Inflammatory macrophage treated with lipopolysaccharide for 4 hours (primary cell): ENCODE results near the gene SNRPA1.

Experiments used
- DNase-seq: peaks from one replicate; pipeline ENCODE4 v3.0.0-alpha.2; 2020

SNRPA1 gene

DNA sequence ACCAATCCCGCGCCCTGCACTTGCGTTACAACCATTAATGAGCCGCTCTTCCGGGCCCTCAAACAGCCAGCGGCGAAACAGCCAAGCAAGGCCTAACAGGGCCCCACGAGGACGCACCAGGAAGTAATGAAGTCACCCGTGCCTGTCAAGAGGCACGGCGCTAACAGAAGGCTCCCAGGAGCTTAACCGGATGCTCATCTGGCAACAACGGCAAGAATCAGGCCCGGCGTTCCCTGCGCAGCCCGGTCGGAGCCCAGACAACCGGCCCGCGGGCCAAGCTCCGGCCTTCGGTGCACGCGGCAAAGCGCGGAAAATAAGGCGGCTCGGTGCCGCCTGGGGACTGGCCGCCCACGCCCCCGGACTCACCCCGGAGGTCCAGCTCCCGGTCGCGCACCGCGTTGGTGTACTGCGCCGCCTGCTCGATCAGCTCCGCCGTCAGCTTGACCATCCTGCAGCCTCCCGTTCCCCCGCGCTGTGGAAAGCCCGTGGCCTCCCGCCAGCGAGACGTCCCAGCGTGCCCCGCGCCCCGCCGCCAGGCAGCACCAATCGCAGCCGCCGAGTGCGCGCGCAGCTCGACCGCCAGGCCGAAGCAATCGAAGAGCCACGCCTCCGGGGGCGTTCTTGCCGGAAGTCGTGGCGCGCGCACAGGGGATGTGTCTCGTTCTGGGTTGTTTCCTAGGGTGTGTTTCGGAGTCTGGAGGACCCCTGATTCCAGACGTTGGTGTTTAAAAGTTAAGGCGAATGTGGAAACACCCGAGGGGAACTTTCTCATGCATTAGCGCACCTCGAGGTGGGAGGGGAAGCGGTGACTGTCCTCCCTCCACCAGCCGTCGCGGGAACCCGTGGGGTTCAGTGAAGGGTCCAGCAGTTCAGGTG lies at the start of gene SNRPA1:
Gene SNRPA1 (minus strand): TSS at position 518 of the 876 bp plus-strand sequence. CDS start 70 bp downstream, at position 448.
- peak; percentile 97 for DNase-seq

DNA sequence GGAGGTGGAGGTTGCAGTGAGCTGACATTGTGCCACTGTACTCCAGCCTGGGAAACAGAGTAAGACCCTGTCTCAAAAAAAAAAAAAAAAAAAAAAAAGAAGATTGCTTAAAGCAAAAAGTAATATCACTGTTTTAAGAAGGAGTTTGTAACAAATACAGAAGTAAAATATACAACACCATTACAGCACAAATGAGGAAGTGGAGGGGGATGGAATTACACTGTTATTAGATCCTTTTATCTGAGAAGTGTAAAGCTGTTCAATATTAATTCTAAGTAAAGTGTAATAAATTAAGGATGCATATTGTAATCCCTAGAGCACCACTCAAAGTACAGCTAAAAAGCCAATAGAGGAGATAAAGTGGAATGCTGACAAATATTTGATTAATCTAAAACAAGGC lies 47.0 kb upstream of the SNRPA1 start:
- DNase-seq = peak; percentile 28

DNA sequence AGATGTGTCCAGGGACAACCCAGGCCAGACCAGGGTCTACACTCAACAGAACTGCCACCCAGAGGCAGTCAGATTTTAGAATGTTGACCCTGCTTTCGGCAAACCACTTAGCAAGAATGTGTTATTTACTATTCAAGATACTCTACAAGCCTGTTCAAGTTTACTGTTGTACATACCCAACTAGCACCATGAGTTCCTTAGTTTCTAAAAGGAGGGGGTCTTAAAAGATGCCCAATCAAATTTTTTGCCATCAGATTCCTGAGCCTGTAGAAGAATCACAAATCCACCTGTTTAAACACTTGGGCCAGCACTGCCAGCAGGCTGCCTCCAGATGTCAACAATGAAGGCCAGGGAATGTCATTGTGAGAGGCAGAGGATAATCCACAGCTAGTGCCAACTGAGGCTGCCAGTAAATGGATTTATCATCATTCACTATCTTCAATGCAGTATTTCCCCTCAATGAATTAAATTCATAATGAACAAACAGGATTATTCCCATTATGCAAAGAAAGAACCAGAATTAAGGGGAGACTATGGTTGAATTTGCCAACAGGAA lies 43.5 kb upstream of the SNRPA1 start:
- DNase-seq = no peak

DNA sequence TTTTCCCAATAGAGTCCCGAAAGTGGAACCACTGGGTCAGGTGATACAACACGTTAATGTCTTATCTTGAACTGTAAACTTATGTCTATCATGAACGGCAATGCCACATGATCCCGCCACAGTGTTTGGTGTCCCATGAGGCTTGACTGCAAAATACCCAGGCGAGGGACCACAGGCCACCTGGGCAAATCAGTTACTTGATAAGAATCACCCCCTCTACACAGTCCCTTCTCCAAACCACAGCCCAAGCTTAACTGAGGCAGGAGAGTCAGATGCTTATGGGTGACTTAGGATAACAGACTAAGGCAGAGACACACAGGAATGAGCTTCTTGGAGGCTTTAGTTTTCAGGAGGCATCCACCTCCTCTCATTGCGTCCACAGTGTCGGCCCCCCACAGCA lies 42.9 kb upstream of the SNRPA1 start:
- DNase-seq = no peak

DNA sequence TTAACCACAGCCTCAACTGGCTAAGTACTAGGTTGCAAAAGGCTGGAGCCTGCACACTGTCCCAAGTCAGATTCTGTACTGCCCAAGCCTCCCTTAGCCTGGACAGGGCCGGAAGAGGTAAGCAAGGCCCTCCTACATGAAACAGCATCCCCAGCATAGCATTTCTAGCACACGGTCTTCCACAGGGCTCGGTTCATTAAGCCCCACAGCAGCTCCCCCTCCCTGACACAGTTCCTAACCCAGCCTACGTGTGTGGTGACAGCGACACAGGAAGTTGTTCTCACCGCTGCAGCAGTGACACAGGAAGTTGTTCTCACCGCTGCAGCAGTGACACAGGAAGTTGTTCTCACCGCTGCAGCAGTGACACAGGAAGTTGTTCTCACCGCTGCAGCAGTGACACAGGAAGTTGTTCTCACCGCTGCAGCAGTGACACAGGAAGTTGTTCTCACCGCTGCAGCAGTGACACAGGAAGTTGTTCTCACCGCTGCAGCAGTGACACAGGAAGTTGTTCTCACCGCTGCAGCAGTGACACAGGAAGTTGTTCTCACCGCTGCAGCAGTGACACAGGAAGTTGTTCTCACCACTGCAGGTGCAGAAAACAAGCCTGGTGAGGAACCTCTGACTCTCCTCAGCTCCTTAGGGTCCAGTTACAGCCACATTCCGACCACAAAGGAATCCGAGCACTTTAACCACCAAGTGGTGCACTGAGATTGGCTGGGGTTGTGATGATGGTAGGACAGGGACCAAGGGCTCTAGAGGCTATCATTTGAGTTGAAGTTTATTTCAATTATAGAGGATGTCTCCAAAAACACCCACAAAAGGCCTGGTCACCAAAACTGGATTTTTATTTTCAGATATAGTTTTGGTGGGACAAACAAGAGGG lies 39.1 kb upstream of the SNRPA1 start:
- peak; percentile 3 for DNase-seq

DNA sequence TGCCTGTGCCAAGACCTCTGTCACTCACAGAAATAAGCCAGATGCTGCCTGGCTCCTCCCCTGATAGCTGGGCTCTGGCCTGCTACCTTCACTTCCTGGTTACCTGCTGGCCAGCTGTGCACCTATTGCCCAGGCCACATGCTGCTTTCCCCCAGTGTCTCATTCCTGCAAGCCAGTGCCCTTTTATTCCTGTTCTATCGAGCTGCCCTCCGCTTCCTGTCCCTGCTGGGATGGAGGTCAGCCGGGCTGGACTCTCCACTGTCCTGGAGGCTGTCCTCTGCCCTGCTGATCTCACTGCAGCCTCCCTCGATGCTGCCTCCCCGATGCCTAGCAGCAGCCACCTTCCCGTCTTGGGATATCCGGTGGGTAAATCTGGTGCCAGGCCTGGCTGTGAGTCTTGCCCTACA lies 37.0 kb upstream of the SNRPA1 start:
- no peak for DNase-seq

DNA sequence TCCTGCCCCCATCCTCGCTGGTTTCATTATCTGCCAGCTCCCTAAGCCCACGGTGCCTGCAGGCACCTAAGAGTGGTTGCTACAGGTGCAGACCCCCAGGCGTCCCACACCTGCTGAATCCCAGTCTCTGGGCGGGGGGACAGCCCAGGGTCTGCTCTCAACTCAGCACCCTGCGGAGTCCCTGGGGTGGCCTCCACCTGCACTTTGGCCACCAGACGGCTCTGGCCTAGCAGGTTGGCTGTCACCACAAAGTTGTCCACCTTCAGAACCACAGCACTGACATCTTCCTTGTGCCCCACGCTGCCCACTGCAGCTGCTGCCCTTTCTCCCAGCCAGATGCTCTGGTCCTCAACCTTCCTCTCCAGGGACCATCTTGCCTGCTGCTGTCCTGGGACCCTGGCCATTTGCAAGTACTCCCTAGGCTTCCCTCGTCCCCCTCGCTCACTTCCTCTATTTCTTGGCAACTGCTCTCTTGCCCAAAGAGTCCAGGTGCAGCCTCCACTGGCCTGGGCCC lies 34.9 kb upstream of the SNRPA1 start:
- no peak for DNase-seq

DNA sequence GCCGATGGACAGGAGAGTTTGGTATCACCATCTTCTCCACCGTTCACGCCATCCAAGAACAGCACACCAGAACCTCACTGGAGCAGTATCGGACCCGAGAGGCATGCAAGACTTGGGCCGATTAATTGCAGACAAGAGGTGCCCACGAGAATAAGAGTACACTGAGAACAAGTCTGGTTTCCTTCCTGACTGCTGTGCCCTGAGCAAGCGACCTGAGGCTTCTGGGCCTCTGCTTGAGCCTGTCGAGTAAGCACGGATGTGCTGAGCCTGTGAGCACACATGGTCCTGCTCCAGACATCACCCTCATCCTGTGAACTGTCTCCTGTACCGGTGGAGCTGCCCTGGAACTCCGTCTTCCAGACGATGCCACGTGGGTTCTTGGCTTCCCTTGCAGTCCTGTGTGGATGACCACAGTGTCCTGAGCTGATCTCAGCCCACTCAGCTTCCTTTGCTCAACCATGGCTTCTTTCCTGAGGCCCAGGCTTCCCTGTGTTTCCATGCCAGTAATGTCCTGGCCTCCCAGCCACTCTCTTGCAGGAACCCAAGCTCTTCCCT lies 34.3 kb upstream of the SNRPA1 start:
- no peak for DNase-seq

DNA sequence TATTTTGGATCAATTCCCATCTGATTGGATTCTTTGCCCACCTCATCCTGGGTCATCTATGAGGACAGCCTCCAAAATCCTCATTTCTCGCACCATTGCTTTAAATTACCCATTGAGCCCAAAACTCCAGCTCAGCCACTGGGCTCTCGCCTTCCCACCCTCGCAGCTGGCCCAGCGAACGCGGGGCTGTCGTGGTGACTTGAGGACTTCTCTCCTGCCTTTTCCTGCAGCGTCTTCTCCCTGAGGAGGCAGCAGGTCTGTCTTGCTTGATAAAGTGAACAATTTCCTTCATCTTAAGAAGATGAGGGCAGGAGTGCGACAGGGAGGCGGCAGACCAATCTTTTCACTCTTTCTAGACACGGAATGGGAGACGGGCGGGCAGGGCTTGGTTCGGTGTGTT lies 33.0 kb upstream of the SNRPA1 start:
- DNase-seq = no peak

DNA sequence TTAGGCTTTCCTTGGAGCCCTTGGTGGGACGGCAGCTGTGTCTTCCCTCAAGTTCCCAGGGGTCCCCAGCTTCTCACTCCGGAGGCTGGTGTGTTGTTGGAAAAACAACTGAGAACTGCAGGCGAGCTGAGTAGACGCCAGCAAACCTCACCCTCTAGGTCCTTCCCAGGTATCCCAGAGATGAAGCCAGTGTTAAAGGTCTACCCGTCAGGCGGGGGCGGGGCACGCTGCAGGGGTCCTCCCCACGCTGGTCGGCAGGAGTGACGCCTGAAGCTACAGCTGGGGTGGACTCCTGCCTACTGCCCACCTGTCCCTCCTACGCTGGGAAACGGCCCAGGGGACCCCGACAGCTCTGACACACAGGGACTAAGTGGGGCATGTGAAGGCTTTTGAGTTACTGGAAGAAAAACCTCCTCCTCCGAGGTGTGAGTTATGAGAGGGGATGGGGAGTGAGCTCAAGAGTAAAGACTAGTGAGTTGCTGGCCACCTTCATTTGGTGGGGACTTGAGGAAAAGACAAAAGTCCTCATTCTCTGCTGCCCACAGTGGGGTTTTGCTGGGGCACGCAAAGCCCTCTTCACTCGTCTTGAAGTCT lies 32.2 kb upstream of the SNRPA1 start:
- no peak for DNase-seq

DNA sequence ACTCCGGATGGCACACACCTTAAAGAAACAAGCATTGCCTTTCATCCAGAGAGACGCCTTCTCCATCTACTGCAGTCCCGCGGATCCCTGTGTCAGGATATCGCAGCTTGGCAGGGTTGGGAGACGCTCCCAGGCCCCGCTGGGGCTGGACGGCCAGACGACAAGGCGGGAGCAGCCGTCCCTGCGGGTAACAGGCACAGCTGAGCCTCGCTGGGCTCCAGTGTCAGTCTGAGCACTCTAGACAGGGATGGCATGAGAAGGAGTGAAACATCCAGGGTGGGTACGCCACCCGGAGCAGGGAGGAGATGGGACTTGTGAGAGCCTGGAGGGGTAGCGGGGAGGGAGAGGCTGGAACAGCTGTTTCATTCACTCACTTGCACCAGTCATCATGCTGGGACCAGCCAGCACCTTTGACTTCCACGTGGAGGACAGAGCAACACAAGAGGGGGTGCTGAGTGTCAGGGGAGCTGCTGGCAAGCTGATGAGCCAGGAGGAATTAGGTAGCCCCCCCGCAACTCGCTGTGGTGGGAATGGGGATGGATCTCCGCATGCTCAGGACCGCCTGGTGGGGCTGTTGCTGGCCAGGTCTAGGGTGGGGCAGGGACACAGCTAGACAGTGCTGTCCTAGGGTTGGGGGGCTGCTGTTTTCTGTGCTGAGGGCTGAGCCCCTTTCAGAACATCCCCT lies 31.6 kb upstream of the SNRPA1 start:
- DNase-seq = no peak

DNA sequence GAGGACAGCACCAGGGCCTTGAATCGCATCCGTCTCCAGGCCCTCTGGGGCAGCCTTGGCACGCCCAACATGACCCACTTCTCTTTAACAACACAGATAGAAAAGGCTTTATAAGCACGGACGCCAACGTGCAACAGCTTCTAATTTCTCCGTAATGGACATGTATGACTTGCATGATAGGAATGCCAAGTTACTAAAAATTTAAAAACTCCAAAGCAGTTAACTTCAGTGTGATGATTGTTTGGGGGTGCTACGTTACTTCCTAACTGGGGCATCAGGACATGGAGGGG lies 30.9 kb upstream of the SNRPA1 start:
- no peak for DNase-seq

DNA sequence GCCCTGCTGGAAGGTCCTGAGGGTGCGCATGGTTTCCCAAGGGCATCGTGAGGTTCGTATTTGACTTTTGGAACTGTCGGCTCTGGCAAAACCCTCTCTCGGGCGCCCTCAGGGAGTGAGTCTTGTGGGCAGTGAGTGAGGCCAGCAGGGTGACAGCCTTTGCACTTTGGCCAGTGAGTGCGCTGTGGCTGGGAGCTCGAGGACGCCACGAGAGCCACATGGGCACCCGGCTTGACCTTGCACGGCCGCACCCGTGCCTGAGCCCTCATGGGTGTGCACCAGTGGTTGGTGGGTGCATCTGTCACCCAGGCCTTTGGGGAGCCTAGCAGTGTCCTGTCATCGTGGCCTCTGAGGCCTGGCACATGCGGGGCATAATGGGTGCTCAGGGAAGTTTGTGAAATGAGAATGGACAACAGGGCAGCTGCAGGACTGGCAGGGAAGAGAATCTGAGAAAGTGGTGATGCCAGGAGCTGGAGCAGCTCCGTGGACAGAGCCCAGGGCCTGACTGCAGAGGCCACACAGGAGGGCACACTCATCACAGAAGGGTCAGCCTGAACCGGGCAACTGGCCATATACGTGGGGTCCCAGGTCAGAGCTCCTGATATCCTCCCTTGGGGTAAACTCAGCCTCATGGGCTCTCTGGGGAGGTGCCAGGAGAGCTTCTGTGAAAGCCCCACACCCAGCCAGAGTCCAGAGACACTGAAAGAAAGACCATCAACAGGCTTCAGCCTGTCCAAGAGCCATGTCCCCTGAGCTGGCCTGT lies 30.4 kb upstream of the SNRPA1 start:
- no peak for DNase-seq

DNA sequence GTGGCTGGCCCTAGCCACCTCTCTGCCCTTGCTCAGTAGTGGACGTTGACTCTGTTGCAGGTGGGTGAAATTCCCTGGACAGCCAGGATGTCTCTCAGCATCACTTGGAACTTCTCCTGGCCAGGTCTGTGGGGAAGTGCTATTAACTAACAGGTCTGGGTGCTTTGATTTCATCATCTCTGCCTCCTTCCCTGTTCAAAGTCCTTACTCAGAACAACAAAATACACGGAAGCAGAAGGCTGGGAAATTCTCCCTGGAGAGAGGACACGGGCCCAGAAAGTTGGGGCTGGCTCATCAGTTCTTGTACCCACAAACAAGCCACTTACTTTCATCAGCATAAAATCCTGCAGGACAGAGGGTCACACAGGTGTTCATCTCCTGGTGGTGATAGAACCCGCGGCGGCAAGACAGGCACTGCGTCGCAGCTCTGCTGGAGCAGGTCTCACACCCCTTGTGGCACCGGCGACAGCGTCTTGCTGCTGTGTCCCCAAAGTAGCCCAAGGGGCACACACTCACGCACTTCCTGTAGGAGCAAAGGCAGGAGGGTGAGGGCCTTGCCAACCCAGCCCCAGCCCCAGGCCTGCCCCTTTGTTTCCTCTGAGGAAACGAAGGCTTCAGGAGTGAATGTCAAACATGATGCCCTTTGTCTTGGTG lies 29.6 kb upstream of the SNRPA1 start:
- no peak for DNase-seq

DNA sequence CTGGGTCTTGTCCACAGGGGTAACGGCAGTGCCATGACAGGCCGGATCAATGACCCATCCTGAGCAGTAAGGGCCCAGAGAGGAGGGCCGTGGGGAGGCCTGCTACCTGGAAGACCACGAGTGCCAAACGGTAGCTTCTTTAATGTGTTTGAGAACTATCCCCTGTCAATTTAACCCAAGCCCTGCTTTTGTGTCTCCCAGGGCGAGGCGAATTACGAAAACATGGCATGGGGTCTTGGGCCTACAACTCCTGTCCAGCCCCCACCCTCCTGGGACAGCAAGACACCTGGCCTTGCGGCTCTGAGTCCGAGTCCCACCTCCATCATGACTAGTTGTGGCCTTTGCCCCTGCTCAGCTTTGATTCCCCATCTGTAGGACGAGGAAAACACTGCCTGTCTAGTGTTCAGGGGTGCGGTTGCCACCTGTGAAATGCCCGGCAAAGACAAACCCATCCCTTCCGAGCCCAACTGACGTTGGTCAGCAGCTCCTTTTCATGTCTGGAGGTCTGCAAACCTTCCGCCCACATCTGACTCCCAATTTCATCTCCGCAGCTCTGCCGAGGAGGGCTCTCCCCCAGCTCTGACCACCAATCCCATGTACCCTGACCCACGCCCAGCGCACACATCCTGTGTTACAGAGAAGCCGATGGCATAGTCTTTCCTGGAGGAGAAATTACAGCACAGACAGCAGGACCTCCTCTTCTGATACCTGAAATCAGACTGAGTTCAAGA lies 28.9 kb upstream of the SNRPA1 start:
- DNase-seq = no peak

DNA sequence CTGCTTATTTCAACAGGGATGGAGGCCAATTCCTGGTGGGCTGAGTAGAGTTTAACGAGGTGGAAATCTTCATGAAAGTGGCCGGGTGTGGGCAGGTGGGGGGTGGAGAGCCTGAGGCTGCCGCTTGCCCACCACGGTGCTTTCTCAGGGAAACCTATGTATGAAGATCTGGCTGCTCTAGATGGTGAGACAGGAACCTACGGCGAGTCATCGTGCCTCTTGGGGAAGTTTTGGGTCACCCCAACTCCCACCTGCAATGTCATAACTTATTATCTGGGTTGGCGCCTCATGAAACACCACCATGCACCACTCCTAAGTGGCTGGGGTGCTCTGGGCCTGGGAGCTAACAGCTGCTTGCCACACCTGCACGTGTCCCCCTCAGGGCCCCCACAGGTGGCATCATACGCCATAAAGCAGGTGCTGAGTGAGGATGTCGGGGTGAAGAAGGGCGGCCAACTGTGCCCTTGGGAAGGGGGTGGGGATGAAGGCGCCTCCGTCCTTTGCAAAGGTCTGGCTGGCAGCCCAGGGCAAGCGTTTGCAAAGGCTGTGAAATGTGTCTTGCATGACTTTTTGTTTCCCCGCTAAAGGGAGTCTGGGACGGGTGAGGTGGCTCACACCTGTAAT lies 27.9 kb upstream of the SNRPA1 start:
- no peak for DNase-seq

DNA sequence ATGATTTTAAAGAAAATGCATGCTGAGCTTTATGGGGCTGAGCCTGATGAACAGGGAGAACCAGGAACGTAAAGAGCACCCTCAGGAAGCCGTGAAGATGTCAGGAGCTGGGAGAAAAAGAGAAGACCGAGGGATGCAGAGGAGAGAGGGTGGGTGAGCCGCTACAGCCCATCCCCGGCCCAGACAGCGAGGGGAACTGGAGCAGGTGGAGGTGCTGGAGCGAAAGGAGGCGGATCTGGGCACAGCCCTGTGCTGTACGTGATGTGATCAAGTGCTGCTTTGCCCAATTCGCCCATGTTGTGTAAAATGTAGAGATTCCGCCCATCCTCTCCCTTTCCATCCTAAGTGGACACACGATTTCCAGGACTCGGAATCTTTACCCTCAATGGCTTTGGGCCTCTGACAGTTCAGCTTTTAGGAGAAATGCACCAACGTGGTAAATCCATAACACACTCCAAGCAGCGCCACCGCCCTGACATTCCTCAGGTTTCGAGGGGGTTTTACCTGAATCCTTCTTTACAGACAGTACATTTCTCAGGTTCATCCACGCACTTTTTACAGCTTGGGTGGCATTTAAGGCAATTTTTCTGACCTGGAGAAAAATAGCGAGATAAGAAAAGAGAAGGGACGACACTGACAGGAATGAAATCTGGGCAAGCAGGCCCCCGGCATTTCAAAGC lies 27.1 kb upstream of the SNRPA1 start:
- DNase-seq = no peak

DNA sequence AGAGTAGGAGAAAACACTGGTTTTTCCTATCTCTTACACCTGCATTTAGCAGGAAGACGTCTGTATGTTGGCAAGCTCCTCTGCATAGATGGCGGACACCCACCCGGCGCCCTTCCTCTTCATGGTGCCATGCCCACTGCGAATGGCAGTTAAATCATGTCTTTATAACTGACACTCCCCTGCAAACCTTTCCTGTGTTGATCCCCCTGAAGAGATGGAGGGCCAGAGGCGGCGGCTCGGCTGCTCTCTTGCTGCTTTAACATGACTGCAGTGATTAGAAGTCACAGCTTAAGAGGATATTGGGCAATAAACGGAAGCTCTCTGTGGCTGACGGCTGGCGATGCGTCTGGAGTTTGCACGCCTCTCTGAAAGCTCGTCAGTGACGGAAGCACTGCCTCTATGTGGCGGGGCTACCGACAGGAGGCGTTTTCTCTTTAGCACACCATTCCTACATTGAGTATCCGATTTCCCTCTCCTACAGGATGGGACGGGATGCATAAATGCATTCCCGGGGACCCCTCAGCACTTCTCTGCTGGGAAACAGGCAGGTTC lies 25.5 kb upstream of the SNRPA1 start:
- DNase-seq = peak; percentile 86

DNA sequence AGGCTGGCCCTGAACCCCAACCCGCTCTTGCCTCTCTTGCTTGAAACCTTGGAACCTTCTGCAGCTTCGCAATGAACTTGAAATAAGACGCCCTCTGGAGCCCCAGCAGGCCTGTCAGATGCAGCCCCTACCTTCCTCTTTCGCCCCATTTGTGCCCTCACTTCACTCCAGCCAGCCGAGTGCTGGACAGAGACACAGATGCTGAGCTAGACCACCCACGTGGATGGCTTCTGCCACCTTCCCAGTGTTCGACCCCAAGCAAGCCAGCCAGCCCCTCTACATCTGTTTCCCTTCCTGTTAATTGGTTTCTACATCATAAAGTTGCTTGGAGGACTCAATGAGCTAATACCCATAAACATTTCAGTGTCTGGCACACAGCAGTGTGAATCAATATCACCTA lies 23.8 kb upstream of the SNRPA1 start:
- DNase-seq = no peak
